Caki2 (cell line): ENCODE data around the gene NRG2. TPM values are rescaled to one million over a fixed set of nuclear protein-coding genes. Genes with fewer than 3 reads are reported as not detected.

Experiments
- DNase-seq: peaks from one replicate; pipeline ENCODE4 v3.0.0-alpha.2; 2015; ENCODE audit warnings: low read depth
- in situ Hi-C: cut with HindIII; loops from 2 replicates; pipeline ENCODE4 v1.10.0; 2016; ENCODE audit warnings: low sequenced_read_pairs, low pct_unique_long_range_greater_than_20kb, mixed read lengths
- total RNA-seq: library from RNA; depleted of rRNA; stranded (reverse); fragments of >200 nt; shearing (Covaris generic); gene quantifications from 2 replicates; pipeline ENCODE4 v1.2.3, GENCODE V29; 2014; ENCODE audit warnings: low replicate concordance

Gene NRG2
- total RNA-seq, 1 experiment from 2014 or later, result 6.8 TPM

GRCh38 chr5:139823757-139824355 lies 219.2 kb downstream of the NRG2 start:
- in situ Hi-C loops, result no loop called here

GRCh38 chr5:139822553-139823425 lies 220.3 kb downstream of the NRG2 start:
- no peak for DNase-seq
- in situ Hi-C loops, result no loop called here

More at GRCh38 chr5:139823757-139824355, 219.2 kb downstream of the NRG2 start:
- DNase-seq, result no peak

- in situ Hi-C loops, result no loop called here
- no peak for DNase-seq
Observed at GRCh38 chr5:139821806-139822552, 221.1 kb downstream of the NRG2 start.

- in situ Hi-C loops, result no loop called here
Observed at GRCh38 chr5:139820606-139821005, 222.5 kb downstream of the NRG2 start.

GRCh38 chr5:139820130-139820529 lies 223.0 kb downstream of the NRG2 start:
- no peak for DNase-seq
- in situ Hi-C loops, result no loop called here

More at GRCh38 chr5:139820606-139821005, 222.5 kb downstream of the NRG2 start:
- no peak for DNase-seq

GRCh38 chr5:139817970-139818369 lies 225.1 kb downstream of the NRG2 start:
- in situ Hi-C loops, result no loop called here

GRCh38 chr5:139817362-139817761 lies 225.7 kb downstream of the NRG2 start:
- in situ Hi-C loops, result no loop called here
- DNase-seq, result no peak

More at GRCh38 chr5:139817970-139818369, 225.1 kb downstream of the NRG2 start:
- DNase-seq, result no peak

GRCh38 chr5:139816566-139816965 lies 226.5 kb downstream of the NRG2 start:
- in situ Hi-C loops, result no loop called here
- no peak for DNase-seq

GRCh38 chr5:139814704-139815280 lies 228.3 kb downstream of the NRG2 start:
- in situ Hi-C loops, result no loop called here
- no peak for DNase-seq

GRCh38 chr5:139814191-139814601 lies 228.9 kb downstream of the NRG2 start:
- in situ Hi-C loops, result no loop called here
- DNase-seq, result no peak

GRCh38 chr5:139812836-139813805 lies 230.0 kb downstream of the NRG2 start:
- no peak for DNase-seq
- in situ Hi-C loops, result no loop called here

- no peak for DNase-seq
- in situ Hi-C loops, result no loop called here
Observed at GRCh38 chr5:139812323-139812722, 230.8 kb downstream of the NRG2 start.

GRCh38 chr5:139811274-139811607 lies 231.9 kb downstream of the NRG2 start:
- in situ Hi-C loops, result no loop called here
- DNase-seq, result no peak

GRCh38 chr5:139810341-139811273 lies 232.5 kb downstream of the NRG2 start:
- in situ Hi-C loops, result no loop called here
- no peak for DNase-seq

GRCh38 chr5:139809331-139809810 lies 233.7 kb downstream of the NRG2 start:
- DNase-seq, result no peak
- in situ Hi-C loops, result no loop called here

GRCh38 chr5:139808481-139809330 lies 234.4 kb downstream of the NRG2 start:
- DNase-seq, result no peak
- in situ Hi-C loops, result no loop called here
